Measurements from ENCODE around the gene WNT8A. TPM values are rescaled to one million over a fixed set of nuclear protein-coding genes. Genes with fewer than 3 reads are reported as not detected.

Gene WNT8A
- total RNA-seq, 2 donors from 2014 or later: not detected

GRCh38 chr5:138140268-138140667 is 56.4 kb downstream of the WNT8A start:
- no peak overlapping the region for H3K27ac ChIP-seq
- no peaks in the 10 kb centered on the region for H3K9me3 ChIP-seq
- H3K36me3 ChIP-seq: no peaks in the 10 kb centered on the region
- DNase-seq (ENCODE audit: low spot score): no peak
- no peaks in the 10 kb centered on the region for H3K27me3 ChIP-seq
- no peak for TF ChIP-seq CTCF (IDR thresholded peaks at IDR 0.05)
- no peak overlapping the region for H3K4me3 ChIP-seq
- peaks cover 0 to 9% of the 10 kb centered on the region in 2 donors for H3K4me1 ChIP-seq

Other genes with a start within 250 kb of the WNT8A start
- gene MYOT, start 216.2 kb upstream of the WNT8A start, total RNA-seq: 10 to 100 TPM; 29.7 to 55.4 TPM
- not detected for gene PKD2L2, start 194.6 kb upstream of the WNT8A start, total RNA-seq
- gene FAM13B, start 51.0 kb upstream of the WNT8A start, total RNA-seq: 10 to 100 TPM; 35.9 to 37.1 TPM
- gene NME5, start 55.4 kb downstream of the WNT8A start, total RNA-seq: 1 to 10 TPM; 1.0 to 3.8 TPM
- 10 to 100 TPM; 20.2 to 27.3 TPM for gene BRD8, start 94.6 kb downstream of the WNT8A start, total RNA-seq
- gene KIF20A, start 95.1 kb downstream of the WNT8A start, total RNA-seq: 1 to 10 TPM in 1 of 2 donors, under 1 TPM in 1; 0.12 to 4.3 TPM
- 10 to 100 TPM in 1 of 2 donors, 1 to 10 TPM in 1; 9.2 to 11.6 TPM for gene CDC23, start 129.3 kb downstream of the WNT8A start, total RNA-seq
- gene GFRA3, start 190.6 kb downstream of the WNT8A start, total RNA-seq: under 1 TPM; 0.39 to 0.85 TPM
- under 1 TPM in 1 of 2 donors, not detected in 1; 0.30 TPM for gene CDC25C, start 247.8 kb downstream of the WNT8A start, total RNA-seq

All from right atrium auricular region (tissue), 2 donors.